Left lung (tissue), 10 donors: ENCODE measurements around the gene PLAGL2. TPM values are rescaled to one million over a fixed set of nuclear protein-coding genes. Genes with fewer than 3 reads are reported as not detected.

Experiments used
- ATAC-seq: fragments of 200-7000 bp; cut with Tn5 transposase; one replicate; pipeline ENCODE4 v1.9.1; 2020; ENCODE audit warnings: moderate library complexity
- DNase-seq, 4 donors: peaks; one replicate each; pipeline ENCODE4 v3.0.0-alpha.2; 2013 to 2020
- H3K27ac ChIP-seq, 2 donors: fragments of 200-600 bp; sonication (generic) in 1 of 2; one replicate each; pipeline versions ENCODE4 v1.5.0 to v1.8.0; 2020 to 2021
- H3K27me3 ChIP-seq, 2 donors: fragments of 200-600 bp; sonication (generic) in 1 of 2; one replicate each; pipeline versions ENCODE4 v1.5.0 to v1.8.0; 2020 to 2021
- H3K36me3 ChIP-seq, 2 donors: fragments of 200-600 bp; sonication (generic) in 1 of 2; one replicate each; pipeline versions ENCODE4 v1.5.0 to v1.8.0; 2020 to 2021
- H3K4me1 ChIP-seq, 2 donors: fragments of 200-600 bp; one replicate each; pipeline ENCODE4 v1.8.0; 2021
- H3K4me3 ChIP-seq, 2 donors: fragments of 200-600 bp; sonication (generic) in 1 of 2; one replicate each; pipeline versions ENCODE4 v1.5.0 to v1.8.0; 2020 to 2021; ENCODE audit warnings: mild to moderate bottlenecking in 1 of 2
- H3K9me3 ChIP-seq, 2 donors: fragments of 200-600 bp; sonication (generic) in 1 of 2; one replicate each; pipeline versions ENCODE4 v1.5.0 to v1.8.0; 2020 to 2021
- intact Hi-C, 2 donors: fragments of 100-400 bp; cut with DNase I; formaldehyde crosslinking; loops; one replicate each; pipeline versions ENCODE4 v1.11.2 to v1.14.2; 2022
- polyA plus RNA-seq, 6 donors: library from polyadenylated mRNA; unstranded; fragments of 120-200 nt; gene quantifications; one replicate each; pipeline ENCODE4 v1.2.1, GENCODE V29; 2013; ENCODE audit not compliant: insufficient read length in 6 of 6
- total RNA-seq, 2 donors: library from RNA; stranded (reverse); fragmentation: NEBNext Ultra II Directional; extraction: Animal tissue kit (Norgen Biotek cat#: 25700); gene quantifications; one replicate each; pipeline ENCODE4 v1.2.1, GENCODE V29; 2021
- TF ChIP-seq, protein P1 (sequence below), 2 donors: fragments of 200-600 bp; sonication (generic) in 1 of 2; IDR thresholded peaks; one replicate each; pipeline versions ENCODE4 v1.5.0 to v1.8.0; 2021; ENCODE audit warnings: antibody characterized with exemption in 2 of 2
- donor health status: DM: no; HTN: yes; CAD: no.
- donor health status: DM: no; HTN: no; CAD: no.

The PLAGL2 gene
- total and polyA plus RNA-seq, 8 donors: 12.6 to 28.0 (median 25.3) TPM

DNA sequence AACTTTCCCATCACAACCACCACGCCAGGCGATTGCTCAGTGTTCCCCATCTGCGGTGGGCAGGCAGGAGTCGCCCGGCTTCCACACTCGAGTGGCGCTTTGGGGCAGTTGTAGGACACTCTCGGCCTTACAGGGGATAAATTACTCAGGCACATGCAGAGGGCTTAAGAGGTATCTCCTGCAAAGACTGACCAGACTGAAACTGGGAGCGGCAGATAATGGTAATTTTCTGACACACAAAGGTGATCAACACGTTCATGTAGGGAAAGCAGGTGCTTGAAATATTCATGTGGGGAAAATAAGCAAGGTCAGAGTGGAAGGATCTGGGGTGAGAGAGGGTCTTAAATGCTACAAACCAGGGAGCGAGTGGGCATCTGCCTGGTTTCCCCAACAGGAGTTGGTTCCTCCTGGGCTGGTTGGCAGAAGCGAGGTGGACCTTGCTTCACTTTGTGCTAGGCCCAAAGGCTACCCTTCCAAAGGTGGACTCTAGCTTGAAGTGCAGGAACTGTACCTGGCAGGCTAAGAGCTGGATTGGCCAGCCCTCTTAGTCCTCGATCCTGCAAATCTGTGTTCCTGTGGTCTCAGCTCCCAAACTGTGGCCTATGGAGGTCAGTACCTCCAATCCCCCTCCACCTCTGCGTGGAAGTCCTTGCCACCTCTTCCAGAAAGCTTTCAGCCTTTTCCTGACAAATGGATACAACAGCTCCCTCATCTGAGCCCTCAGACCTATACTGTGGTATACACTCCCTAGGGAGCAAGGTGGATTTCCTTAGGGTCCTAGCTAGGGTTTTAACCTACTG lies 16.7 kb downstream of the PLAGL2 start:
- Histone ChIP-seq H3K36me3 (peaks cover 0 to 39% of the 10 kb centered on the region in 2 donors), H3K27ac (peak overlapping the region; percentile 72 to 75), H3K9me3 (no peaks in the 10 kb centered on the region), H3K27me3 (no peaks in the 10 kb centered on the region), H3K4me3 (peak overlapping the region; percentile 52 to 54), H3K4me1 (peaks cover 20 to 52% of the 10 kb centered on the region in 2 donors)
- DNase-seq (no peak), ATAC-seq (no peak)
- intact Hi-C loops: no loop called here
- TF ChIP-seq, protein P1, sequence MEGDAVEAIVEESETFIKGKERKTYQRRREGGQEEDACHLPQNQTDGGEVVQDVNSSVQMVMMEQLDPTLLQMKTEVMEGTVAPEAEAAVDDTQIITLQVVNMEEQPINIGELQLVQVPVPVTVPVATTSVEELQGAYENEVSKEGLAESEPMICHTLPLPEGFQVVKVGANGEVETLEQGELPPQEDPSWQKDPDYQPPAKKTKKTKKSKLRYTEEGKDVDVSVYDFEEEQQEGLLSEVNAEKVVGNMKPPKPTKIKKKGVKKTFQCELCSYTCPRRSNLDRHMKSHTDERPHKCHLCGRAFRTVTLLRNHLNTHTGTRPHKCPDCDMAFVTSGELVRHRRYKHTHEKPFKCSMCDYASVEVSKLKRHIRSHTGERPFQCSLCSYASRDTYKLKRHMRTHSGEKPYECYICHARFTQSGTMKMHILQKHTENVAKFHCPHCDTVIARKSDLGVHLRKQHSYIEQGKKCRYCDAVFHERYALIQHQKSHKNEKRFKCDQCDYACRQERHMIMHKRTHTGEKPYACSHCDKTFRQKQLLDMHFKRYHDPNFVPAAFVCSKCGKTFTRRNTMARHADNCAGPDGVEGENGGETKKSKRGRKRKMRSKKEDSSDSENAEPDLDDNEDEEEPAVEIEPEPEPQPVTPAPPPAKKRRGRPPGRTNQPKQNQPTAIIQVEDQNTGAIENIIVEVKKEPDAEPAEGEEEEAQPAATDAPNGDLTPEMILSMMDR (IDR thresholded peaks at IDR 0.05): no peak

DNA sequence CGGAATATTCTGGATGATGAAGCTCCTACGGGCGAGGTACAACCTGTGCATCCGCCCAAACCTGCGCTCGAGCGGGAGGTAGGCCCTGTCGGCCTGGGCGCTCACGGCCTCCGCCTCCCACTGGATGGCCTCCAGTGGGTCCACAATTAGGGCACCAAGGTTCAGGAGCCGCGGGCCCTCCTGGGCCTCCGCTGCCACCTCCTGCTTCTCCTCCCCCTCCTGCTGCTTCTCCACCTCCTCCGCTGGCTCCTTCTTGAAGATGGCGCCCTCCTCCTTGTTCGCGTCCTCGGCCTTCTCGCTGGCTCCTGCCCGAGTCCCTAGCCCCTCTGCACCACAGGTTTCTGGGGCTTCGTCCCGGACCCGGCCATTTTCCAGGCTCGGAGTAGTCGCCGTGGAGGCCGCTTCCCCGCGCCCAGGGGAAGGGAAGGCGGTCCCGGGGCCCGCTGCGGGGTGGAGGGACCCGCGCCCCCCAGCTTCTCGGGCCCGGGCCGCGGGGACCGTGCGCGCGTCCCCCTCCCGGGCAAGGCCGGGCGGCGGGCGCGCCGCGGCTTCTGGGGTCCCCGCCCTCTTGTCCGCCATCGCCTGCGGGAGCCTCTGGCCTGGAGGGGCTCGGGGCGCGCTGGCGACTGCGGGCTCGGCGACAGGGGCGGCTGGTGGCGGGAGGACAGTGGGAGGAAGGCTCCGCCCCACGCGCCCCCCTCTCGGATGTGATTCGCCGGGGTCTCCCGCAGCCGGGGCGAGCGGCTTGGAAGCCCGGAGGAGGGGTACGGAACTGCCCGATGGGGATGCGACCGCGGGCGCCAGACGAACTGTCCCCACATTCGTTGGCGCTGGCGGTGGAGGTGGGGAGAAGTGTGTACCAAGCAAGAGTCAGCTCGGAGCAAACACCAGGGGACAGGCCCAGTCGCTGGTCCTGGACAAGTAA lies 17.6 kb downstream of the PLAGL2 start:
- DNase-seq: peak; percentile 45 to 87 (median 54)
- intact Hi-C loops: no loop called here

DNA sequence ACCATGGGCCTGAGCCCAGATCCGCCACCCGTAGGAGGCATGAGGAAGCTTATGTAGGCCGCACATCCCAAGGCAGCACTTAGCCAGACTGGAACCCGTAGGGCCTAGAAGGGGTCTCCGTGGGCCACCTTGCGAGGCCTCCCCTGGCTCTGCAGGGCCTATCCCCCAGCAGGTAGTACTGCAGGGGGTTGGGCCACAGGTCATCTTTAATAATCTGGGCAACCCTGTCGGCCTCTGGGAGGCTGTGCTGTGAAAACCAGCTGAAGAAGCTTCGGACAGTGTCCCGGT lies 18.5 kb downstream of the PLAGL2 start:
- H3K27ac ChIP-seq: peak overlapping the region in 1 of 2 donors; percentile 75
- H3K9me3 ChIP-seq: no peaks in the 10 kb centered on the region
- no peak for ATAC-seq
- no peaks in the 10 kb centered on the region for H3K27me3 ChIP-seq
- intact Hi-C loops: no loop called here
- no peak for DNase-seq
- H3K4me3 ChIP-seq: peak overlapping the region in 1 of 2 donors; percentile 54
- peaks cover 0 to 24% of the 10 kb centered on the region in 2 donors for H3K36me3 ChIP-seq
- H3K4me1 ChIP-seq: peaks cover 20 to 52% of the 10 kb centered on the region in 2 donors
- TF ChIP-seq, protein P1 (IDR thresholded peaks at IDR 0.05): no peak

More for the DNA sequence above, 17.6 kb downstream of the PLAGL2 start:
- Histone ChIP-seq H3K9me3 (no peaks in the 10 kb centered on the region), H3K27me3 (no peaks in the 10 kb centered on the region), H3K36me3 (peaks cover 0 to 31% of the 10 kb centered on the region in 2 donors), H3K4me3 (peak overlapping the region; percentile 52 to 54), H3K4me1 (peaks cover 20 to 52% of the 10 kb centered on the region in 2 donors), H3K27ac (peak overlapping the region; percentile 72 to 75)
- TF ChIP-seq, protein P1 (IDR thresholded peaks at IDR 0.05): no peak
- ATAC-seq: peak; percentile 33

DNA sequence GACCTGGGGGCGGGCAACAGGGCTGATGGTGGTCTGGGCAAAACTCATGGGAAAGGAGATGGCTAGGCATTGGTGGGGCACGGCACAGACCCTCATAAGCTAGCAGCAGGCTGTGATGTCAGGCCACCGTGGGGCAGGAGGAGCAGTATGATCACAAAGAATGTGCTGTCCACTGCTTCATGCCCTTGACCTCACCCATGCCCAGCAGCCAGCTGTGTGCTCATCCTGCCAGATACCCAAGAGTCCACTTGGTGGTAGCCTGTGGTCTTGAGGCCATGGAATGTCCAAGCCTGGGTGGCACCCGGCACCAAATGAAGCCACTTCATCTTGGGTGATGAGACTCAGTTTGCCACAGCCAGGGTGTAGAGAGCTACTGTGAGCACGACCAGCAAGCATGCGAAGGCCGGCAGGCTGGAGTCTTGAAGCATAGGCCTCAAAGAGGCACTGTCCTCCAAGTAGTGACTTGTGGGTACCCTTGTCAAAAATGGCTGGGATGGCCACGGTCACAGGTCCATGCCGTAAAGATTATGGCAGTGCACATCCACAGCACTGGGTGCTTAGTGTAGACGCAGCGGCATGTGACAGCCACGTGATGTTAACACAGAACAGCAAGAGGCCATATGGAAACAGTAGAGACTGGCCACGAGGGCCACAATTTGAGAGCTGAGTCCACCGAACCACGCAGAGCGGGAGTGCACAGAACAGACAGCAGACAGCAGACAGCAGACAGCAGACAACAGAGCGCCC lies 19.0 kb downstream of the PLAGL2 start:
- no peak overlapping the region for H3K27ac ChIP-seq
- H3K4me1 ChIP-seq: peaks cover 20 to 49% of the 10 kb centered on the region in 2 donors
- TF ChIP-seq, protein P1 (IDR thresholded peaks at IDR 0.05): no peak
- H3K4me3 ChIP-seq: no peak overlapping the region
- peaks cover 0 to 19% of the 10 kb centered on the region in 2 donors for H3K36me3 ChIP-seq
- DNase-seq: no peak
- H3K9me3 ChIP-seq: no peaks in the 10 kb centered on the region
- intact Hi-C loops: no loop called here
- no peaks in the 10 kb centered on the region for H3K27me3 ChIP-seq
- ATAC-seq: no peak
